HuH-7 (cell line): ENCODE data around the gene FAS.

ENCODE experiments used
- DNase-seq: peaks from one replicate; pipeline ENCODE4 v3.0.0; 2011; ENCODE audit warnings: low spot score

The FAS gene

GRCh38 chr10:89035461-89035860, 44.9 kb downstream of the FAS start:
- no peak for DNase-seq

- DNase-seq, result no peak
These were observed 46.5 kb downstream of the FAS start for GRCh38 chr10:89037096-89037495.

GRCh38 chr10:89042562-89042961, 52.0 kb downstream of the FAS start:
- no peak for DNase-seq

- no peak for DNase-seq
These were observed 52.5 kb downstream of the FAS start for GRCh38 chr10:89043052-89043451.

- no peak for DNase-seq
These were observed 56.8 kb downstream of the FAS start for GRCh38 chr10:89047397-89047796.

GRCh38 chr10:89051593-89051992, 61.0 kb downstream of the FAS start:
- no peak for DNase-seq

GRCh38 chr10:89053555-89053954, 63.0 kb downstream of the FAS start:
- no peak for DNase-seq

- DNase-seq, result no peak
These were observed 64.6 kb downstream of the FAS start for GRCh38 chr10:89055159-89055558.

GRCh38 chr10:89062861-89063260, 72.3 kb downstream of the FAS start:
- DNase-seq, result no peak

GRCh38 chr10:89063465-89063864, 72.9 kb downstream of the FAS start:
- no peak for DNase-seq

GRCh38 chr10:89064748-89065147, 74.2 kb downstream of the FAS start:
- no peak for DNase-seq
